HG03460 (cell line): ENCODE data around the gene TAGLN2.
"Not testable (repeated sequence)": the region's sequence is repeated elsewhere in the genome, so short reads cannot be mapped to it uniquely, and the experiment has no call there.

Experiments
- ATAC-seq: cut with Tn5 transposase; IDR thresholded peaks from one replicate; pipeline ENCODE4 v1.9.1; 2021; ENCODE audit not compliant: unreplicated experiment

TAGLN2 gene

GRCh38 chr1:159902541-159902940 lies 22.8 kb downstream of the TAGLN2 start:
- no peak for ATAC-seq

- ATAC-seq, result no peak
These were observed 24.4 kb downstream of the TAGLN2 start for GRCh38 chr1:159900755-159901360.

- no peak for ATAC-seq
These were observed 25.1 kb downstream of the TAGLN2 start, which contains the start of gene CFAP45 for GRCh38 chr1:159900086-159900680. Gene CFAP45, minus strand, starts transcription at chr1:159900165. Its CDS starts 67 bp downstream, at chr1:159900098.

- not testable (repeated sequence) for ATAC-seq
These were observed 25.7 kb downstream of the TAGLN2 start for GRCh38 chr1:159899634-159900033.

GRCh38 chr1:159898527-159898926 lies 26.8 kb downstream of the TAGLN2 start:
- no peak for ATAC-seq

GRCh38 chr1:159897962-159898361 lies 27.3 kb downstream of the TAGLN2 start:
- no peak for ATAC-seq

- no peak for ATAC-seq
These were observed 28.8 kb downstream of the TAGLN2 start for GRCh38 chr1:159896546-159896930.

- ATAC-seq, result no peak
These were observed 29.3 kb downstream of the TAGLN2 start for GRCh38 chr1:159895836-159896545.

GRCh38 chr1:159895286-159895685 lies 30.0 kb downstream of the TAGLN2 start:
- no peak for ATAC-seq

GRCh38 chr1:159892944-159893343 lies 32.4 kb downstream of the TAGLN2 start:
- ATAC-seq, result no peak

GRCh38 chr1:159891275-159892157 lies 33.8 kb downstream of the TAGLN2 start:
- peak; percentile 75 for ATAC-seq

GRCh38 chr1:159890390-159890789 lies 34.9 kb downstream of the TAGLN2 start:
- no peak for ATAC-seq

GRCh38 chr1:159889821-159890252 lies 35.5 kb downstream of the TAGLN2 start:
- peak; percentile 82 for ATAC-seq

- no peak for ATAC-seq
These were observed 36.1 kb downstream of the TAGLN2 start for GRCh38 chr1:159889202-159889601.

- ATAC-seq, result no peak
These were observed 41.0 kb downstream of the TAGLN2 start for GRCh38 chr1:159884296-159884695.

- ATAC-seq, result no peak
These were observed 42.2 kb downstream of the TAGLN2 start for GRCh38 chr1:159883134-159883533.

GRCh38 chr1:159882527-159882862 lies 42.8 kb downstream of the TAGLN2 start:
- ATAC-seq, result no peak

- no peak for ATAC-seq
These were observed 43.4 kb downstream of the TAGLN2 start for GRCh38 chr1:159881622-159882526.

- no peak for ATAC-seq
These were observed 44.9 kb downstream of the TAGLN2 start for GRCh38 chr1:159880430-159880829.

- ATAC-seq, result no peak
These were observed 45.3 kb downstream of the TAGLN2 start for GRCh38 chr1:159879977-159880376.
